ENCODE results near the gene TPD52L1. TPM values are rescaled to one million over a fixed set of nuclear protein-coding genes. Genes with fewer than 3 reads are reported as not detected.

The TPD52L1 gene
- total RNA-seq, 1 donor from 2014 or later: 164 TPM

- FAIRE-seq: no peak
- no peak for DNase-seq (ENCODE audit: low read depth)
- no peak overlapping the region for H3K4me3 ChIP-seq (ENCODE audit: low read depth, low read length)
- peaks cover 2% of the 10 kb centered on the region for H3K36me3 ChIP-seq (ENCODE audit: control insufficient read depth, insufficient read depth, low read length)
- no peak for TF ChIP-seq CTCF (IDR thresholded peaks at IDR 0.05; ENCODE audit: insufficient read depth, low read length, severe bottlenecking)
- no peaks in the 10 kb centered on the region for H3K27me3 ChIP-seq (ENCODE audit: control insufficient read depth, insufficient read depth, low read length)
Measured at GRCh38 chr6:125258651-125259353, 105.2 kb downstream of the TPD52L1 start.

- Histone ChIP-seq H3K27me3 (ENCODE audit: control insufficient read depth, insufficient read depth, low read length) (no peaks in the 10 kb centered on the region), H3K4me3 (ENCODE audit: low read depth, low read length) (no peak overlapping the region), H3K36me3 (ENCODE audit: control insufficient read depth, insufficient read depth, low read length) (peaks cover 2% of the 10 kb centered on the region)
- FAIRE-seq: no peak
- no peak for TF ChIP-seq CTCF (IDR thresholded peaks at IDR 0.05; ENCODE audit: insufficient read depth, low read length, severe bottlenecking)
- DNase-seq (ENCODE audit: low read depth): no peak
Measured at GRCh38 chr6:125259354-125259736, 105.8 kb downstream of the TPD52L1 start.

- Histone ChIP-seq H3K4me3 (ENCODE audit: low read depth, low read length) (no peak overlapping the region), H3K27me3 (ENCODE audit: control insufficient read depth, insufficient read depth, low read length) (no peaks in the 10 kb centered on the region), H3K36me3 (ENCODE audit: control insufficient read depth, insufficient read depth, low read length) (peaks cover 2% of the 10 kb centered on the region)
- FAIRE-seq: no peak
- TF ChIP-seq CTCF (IDR thresholded peaks at IDR 0.05; ENCODE audit: insufficient read depth, low read length, severe bottlenecking): no peak
- DNase-seq (ENCODE audit: low read depth): no peak
Measured at GRCh38 chr6:125262016-125263013, 108.7 kb downstream of the TPD52L1 start.

GRCh38 chr6:125264476-125264875 is 110.9 kb downstream of the TPD52L1 start:
- DNase-seq (ENCODE audit: low read depth): no peak
- no peaks in the 10 kb centered on the region for H3K27me3 ChIP-seq (ENCODE audit: control insufficient read depth, insufficient read depth, low read length)
- H3K4me3 ChIP-seq (ENCODE audit: low read depth, low read length): no peak overlapping the region
- no peak for FAIRE-seq
- peaks cover 2% of the 10 kb centered on the region for H3K36me3 ChIP-seq (ENCODE audit: control insufficient read depth, insufficient read depth, low read length)
- no peak for TF ChIP-seq CTCF (IDR thresholded peaks at IDR 0.05; ENCODE audit: insufficient read depth, low read length, severe bottlenecking)

- DNase-seq (ENCODE audit: low read depth): peak; percentile 43
- Histone ChIP-seq H3K36me3 (ENCODE audit: control insufficient read depth, insufficient read depth, low read length) (peaks cover 4% of the 10 kb centered on the region), H3K4me3 (ENCODE audit: low read depth, low read length) (no peak overlapping the region), H3K27me3 (ENCODE audit: control insufficient read depth, insufficient read depth, low read length) (no peaks in the 10 kb centered on the region)
- TF ChIP-seq CTCF (IDR thresholded peaks at IDR 0.05; ENCODE audit: insufficient read depth, low read length, severe bottlenecking): no peak
- FAIRE-seq: peak; percentile 83
Measured at GRCh38 chr6:125267806-125268523, 114.4 kb downstream of the TPD52L1 start.
